LNCaP clone FGC (cell line): ENCODE data around the gene XYLT1.

Source experiments
- DNase-seq: peaks from one replicate; pipeline ENCODE4 v3.0.0-alpha.2; 2011; ENCODE audit warnings: low read depth
- H3K4me3 ChIP-seq: 2 replicates; pipeline ENCODE4 v1.5.1; 2011; ENCODE audit warnings: mild to moderate bottlenecking, low read depth, low read length, control low read depth
- CTCF ChIP-seq: IDR thresholded peaks from 2 replicates; pipeline ENCODE4 v1.5.1; 2012; ENCODE audit warnings: mild to moderate bottlenecking; ENCODE audit not compliant: control insufficient read depth, insufficient read depth; ENCODE audit errors: extremely low read depth

XYLT1 gene

GRCh38 chr16:17474037-17474436, 3.3 kb upstream of the XYLT1 start:
- no peak for DNase-seq
- no peak overlapping the region for H3K4me3 ChIP-seq
- no peak for TF ChIP-seq CTCF

GRCh38 chr16:17471719-17472461, 1.1 kb upstream of the XYLT1 start:
- TF ChIP-seq CTCF, result no peak
- no peak for DNase-seq
- H3K4me3 ChIP-seq, result no peak overlapping the region

GRCh38 chr16:17470182-17470907, 415 bp downstream of the XYLT1 start:
- TF ChIP-seq CTCF, result no peak
- DNase-seq, result no peak
- no peak overlapping the region for H3K4me3 ChIP-seq

- H3K4me3 ChIP-seq, result no peak overlapping the region
- no peak for DNase-seq
Observed at GRCh38 chr16:17469741-17470181, 999 bp downstream of the XYLT1 start.

GRCh38 chr16:17469011-17469740, 1.6 kb downstream of the XYLT1 start:
- no peak overlapping the region for H3K4me3 ChIP-seq
- no peak for TF ChIP-seq CTCF
- no peak for DNase-seq

More at GRCh38 chr16:17469741-17470181, 999 bp downstream of the XYLT1 start:
- no peak for TF ChIP-seq CTCF

GRCh38 chr16:17468611-17469010, 2.1 kb downstream of the XYLT1 start:
- TF ChIP-seq CTCF, result no peak
- H3K4me3 ChIP-seq, result no peak overlapping the region
- DNase-seq, result no peak
